HFF-Myc (cell line): ENCODE measurements around the gene YIF1A.

Experiments
- DNase-seq: peaks from one replicate; pipeline ENCODE4 v3.0.0-alpha.2; 2011; ENCODE audit warnings: low read depth; ENCODE audit errors: extremely low read depth
- H3K4me3 ChIP-seq: replicated peaks from 2 replicates; pipeline ENCODE4 v1.5.1; 2011; ENCODE audit warnings: low read depth, mild to moderate bottlenecking, control low read depth, low read length
- CTCF ChIP-seq: IDR thresholded peaks from 2 replicates; pipeline ENCODE4 v1.5.1; 2012; ENCODE audit warnings: mild to moderate bottlenecking, low read depth, low read length, control low read depth; ENCODE audit errors: missing control alignments

Gene YIF1A

GRCh38 chr11:66302656-66303055, 13.7 kb upstream of the YIF1A start:
- H3K4me3 ChIP-seq: no peak overlapping the region
- TF ChIP-seq CTCF: no peak
- DNase-seq: no peak

GRCh38 chr11:66299186-66299585, 10.2 kb upstream of the YIF1A start:
- H3K4me3 ChIP-seq: no peak overlapping the region
- no peak for DNase-seq
- no peak for TF ChIP-seq CTCF

GRCh38 chr11:66297610-66298009, 8.7 kb upstream of the YIF1A start:
- H3K4me3 ChIP-seq: no peak overlapping the region
- TF ChIP-seq CTCF: no peak
- DNase-seq: no peak

GRCh38 chr11:66294626-66295620, 6.0 kb upstream of the YIF1A start:
- no peak for DNase-seq
- no peak overlapping the region for H3K4me3 ChIP-seq
- TF ChIP-seq CTCF: no peak

- H3K4me3 ChIP-seq: no peak overlapping the region
- no peak for DNase-seq
- no peak for TF ChIP-seq CTCF
Measured at GRCh38 chr11:66293777-66294625, 5.1 kb upstream of the YIF1A start.

- DNase-seq: no peak
Measured at GRCh38 chr11:66293352-66293751, 4.4 kb upstream of the YIF1A start.

More at GRCh38 chr11:66293352-66293751, 4.4 kb upstream of the YIF1A start:
- no peak overlapping the region for H3K4me3 ChIP-seq
- no peak for TF ChIP-seq CTCF
